Sigmoid colon (tissue), 4 donors: ENCODE results near the gene NCS1.

Source experiments
- CTCF ChIP-seq, 4 experiments: fragments of 450-650 bp in 3 of 4; fragments of 200-600 bp in 1 of 4; IDR thresholded peaks; one replicate each; pipeline ENCODE4 v1.5.1; 2016 to 2019; ENCODE audit warnings: antibody characterized with exemption in 4 of 4, mild to moderate bottlenecking in 3 of 4, moderate library complexity in 2 of 4
- EP300 ChIP-seq, 4 donors: sonication (generic); formaldehyde crosslinking; IDR thresholded peaks; one replicate each; pipeline ENCODE4 v1.6.1; 2017; ENCODE audit warnings: antibody characterized with exemption in 4 of 4

DNA sequence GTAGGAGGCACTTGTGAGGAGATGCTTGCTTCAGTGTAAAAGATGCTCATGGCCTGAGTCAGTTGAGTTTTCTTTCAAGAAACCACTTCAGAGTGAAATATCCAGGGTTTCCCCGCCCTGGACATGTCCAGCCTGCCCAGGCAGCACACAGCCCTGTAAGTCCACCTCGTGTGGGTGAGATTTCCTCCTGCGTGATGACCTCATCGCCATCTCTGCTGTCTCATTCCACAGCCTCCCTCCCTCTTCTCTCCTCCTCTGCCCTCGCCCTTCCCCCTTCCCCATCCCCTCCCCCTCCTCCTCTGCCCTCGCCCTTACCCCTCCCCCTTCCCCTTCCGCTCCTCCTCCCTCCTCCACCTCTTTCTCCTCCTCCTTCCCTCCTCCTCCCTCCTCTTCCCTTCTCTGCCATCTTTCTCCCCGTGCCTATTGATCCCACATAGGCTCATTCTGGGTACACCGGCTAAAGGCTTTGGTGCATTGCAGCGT, 34.0 kb upstream of the NCS1 start:
- TF ChIP-seq CTCF (IDR thresholded peaks at IDR 0.05) (no peak), EP300 (IDR thresholded peaks at IDR 0.05) (peak in 1 of 4 donors; percentile 50)
